ENCODE results near the gene STUM.

The STUM gene

GRCh38 chr1:226546926-226547325, 1.6 kb upstream of the STUM start:
- ATAC-seq (no peak), DNase-seq (no peak)
- peaks cover 14% of the 10 kb centered on the region for H3K4me1 Mint-ChIP-seq
- H3K4me3 Mint-ChIP-seq, result no peak overlapping the region
- H3K27me3 Mint-ChIP-seq, result peaks cover 39% of the 10 kb centered on the region
- H3K9me3 Mint-ChIP-seq, result no peaks in the 10 kb centered on the region
- H3K36me3 Mint-ChIP-seq (ENCODE audit: low read depth), result no peaks in the 10 kb centered on the region
- H3K27ac Mint-ChIP-seq, result no peak overlapping the region

GRCh38 chr1:226547754-226548191, 791 bp upstream of the STUM start:
- Mint-ChIP-seq H3K4me3 (no peak overlapping the region), H3K4me1 (peaks cover 14% of the 10 kb centered on the region), H3K36me3 (ENCODE audit: low read depth) (no peaks in the 10 kb centered on the region), H3K27me3 (peaks cover 44% of the 10 kb centered on the region), H3K9me3 (no peaks in the 10 kb centered on the region), H3K27ac (no peak overlapping the region)
- DNase-seq (peak; percentile 67), ATAC-seq (peak; percentile 66)

- DNase-seq, result peak; percentile 6
Observed at GRCh38 chr1:226549094-226549936, 751 bp downstream of the STUM start.

GRCh38 chr1:226549937-226550671, 1.5 kb downstream of the STUM start:
- Mint-ChIP-seq H3K27ac (no peak overlapping the region), H3K36me3 (ENCODE audit: low read depth) (no peaks in the 10 kb centered on the region), H3K9me3 (no peaks in the 10 kb centered on the region), H3K4me3 (peak overlapping the region; percentile 51), H3K27me3 (peaks cover 63% of the 10 kb centered on the region), H3K4me1 (peaks cover 14% of the 10 kb centered on the region)
- peak; percentile 58 for DNase-seq
- peak; percentile 46 for ATAC-seq

More at GRCh38 chr1:226549094-226549936, 751 bp downstream of the STUM start:
- Mint-ChIP-seq H3K36me3 (ENCODE audit: low read depth) (no peaks in the 10 kb centered on the region), H3K4me1 (peaks cover 14% of the 10 kb centered on the region), H3K9me3 (no peaks in the 10 kb centered on the region), H3K27ac (no peak overlapping the region), H3K4me3 (peak overlapping the region; percentile 51), H3K27me3 (peaks cover 55% of the 10 kb centered on the region)
- peak; percentile 38 for ATAC-seq

- no peaks in the 10 kb centered on the region for H3K9me3 Mint-ChIP-seq
- no peak for DNase-seq
- no peak overlapping the region for H3K4me3 Mint-ChIP-seq
- H3K27me3 Mint-ChIP-seq, result peaks cover 65% of the 10 kb centered on the region
- H3K36me3 Mint-ChIP-seq (ENCODE audit: low read depth), result no peaks in the 10 kb centered on the region
- H3K4me1 Mint-ChIP-seq, result peaks cover 14% of the 10 kb centered on the region
- ATAC-seq, result no peak
- H3K27ac Mint-ChIP-seq, result no peak overlapping the region
Observed at GRCh38 chr1:226550672-226551041, 2.1 kb downstream of the STUM start.

- DNase-seq (no peak), ATAC-seq (no peak)
- H3K27me3 Mint-ChIP-seq, result peaks cover 64% of the 10 kb centered on the region
- no peaks in the 10 kb centered on the region for H3K9me3 Mint-ChIP-seq
- no peak overlapping the region for H3K27ac Mint-ChIP-seq
- no peak overlapping the region for H3K4me3 Mint-ChIP-seq
- no peaks in the 10 kb centered on the region for H3K36me3 Mint-ChIP-seq (ENCODE audit: low read depth)
- H3K4me1 Mint-ChIP-seq, result peaks cover 14% of the 10 kb centered on the region
Observed at GRCh38 chr1:226551299-226551698, 2.7 kb downstream of the STUM start.

GRCh38 chr1:226552061-226552460, 3.5 kb downstream of the STUM start:
- DNase-seq (no peak), ATAC-seq (no peak)
- peaks cover 14% of the 10 kb centered on the region for H3K4me1 Mint-ChIP-seq
- H3K36me3 Mint-ChIP-seq (ENCODE audit: low read depth), result no peaks in the 10 kb centered on the region
- H3K9me3 Mint-ChIP-seq, result no peaks in the 10 kb centered on the region
- H3K27me3 Mint-ChIP-seq, result peaks cover 62% of the 10 kb centered on the region
- no peak overlapping the region for H3K27ac Mint-ChIP-seq
- no peak overlapping the region for H3K4me3 Mint-ChIP-seq

- H3K27ac Mint-ChIP-seq, result no peak overlapping the region
- H3K4me3 Mint-ChIP-seq, result no peak overlapping the region
- ATAC-seq (no peak), DNase-seq (no peak)
- no peaks in the 10 kb centered on the region for H3K36me3 Mint-ChIP-seq (ENCODE audit: low read depth)
- H3K4me1 Mint-ChIP-seq, result peaks cover 12% of the 10 kb centered on the region
- no peaks in the 10 kb centered on the region for H3K9me3 Mint-ChIP-seq
- H3K27me3 Mint-ChIP-seq, result peaks cover 55% of the 10 kb centered on the region
Observed at GRCh38 chr1:226553266-226553923, 4.8 kb downstream of the STUM start.

- no peak overlapping the region for H3K4me3 Mint-ChIP-seq
- H3K36me3 Mint-ChIP-seq (ENCODE audit: low read depth), result no peaks in the 10 kb centered on the region
- DNase-seq (no peak), ATAC-seq (no peak)
- H3K27ac Mint-ChIP-seq, result no peak overlapping the region
- H3K9me3 Mint-ChIP-seq, result no peaks in the 10 kb centered on the region
- peaks cover 11% of the 10 kb centered on the region for H3K4me1 Mint-ChIP-seq
- peaks cover 55% of the 10 kb centered on the region for H3K27me3 Mint-ChIP-seq
Observed at GRCh38 chr1:226553924-226554282, 5.3 kb downstream of the STUM start.

GRCh38 chr1:226555092-226555491, 6.5 kb downstream of the STUM start:
- no peaks in the 10 kb centered on the region for H3K9me3 Mint-ChIP-seq
- H3K36me3 Mint-ChIP-seq (ENCODE audit: low read depth), result no peaks in the 10 kb centered on the region
- no peak for DNase-seq
- peaks cover 3% of the 10 kb centered on the region for H3K4me1 Mint-ChIP-seq
- ATAC-seq, result no peak
- H3K27ac Mint-ChIP-seq, result no peak overlapping the region
- H3K27me3 Mint-ChIP-seq, result peaks cover 48% of the 10 kb centered on the region
- no peak overlapping the region for H3K4me3 Mint-ChIP-seq

GRCh38 chr1:226557424-226557823, 8.9 kb downstream of the STUM start:
- Mint-ChIP-seq H3K27me3 (peaks cover 27% of the 10 kb centered on the region), H3K4me3 (no peak overlapping the region), H3K9me3 (no peaks in the 10 kb centered on the region), H3K27ac (no peak overlapping the region), H3K4me1 (no peaks in the 10 kb centered on the region), H3K36me3 (ENCODE audit: low read depth) (no peaks in the 10 kb centered on the region)
- ATAC-seq (no peak), DNase-seq (no peak)

- Mint-ChIP-seq H3K27me3 (peaks cover 22% of the 10 kb centered on the region), H3K4me1 (no peaks in the 10 kb centered on the region), H3K27ac (no peak overlapping the region), H3K36me3 (ENCODE audit: low read depth) (no peaks in the 10 kb centered on the region), H3K4me3 (no peak overlapping the region), H3K9me3 (no peaks in the 10 kb centered on the region)
- DNase-seq, result no peak
- ATAC-seq, result no peak
Observed at GRCh38 chr1:226558036-226558650, 9.6 kb downstream of the STUM start.

- H3K9me3 Mint-ChIP-seq, result no peaks in the 10 kb centered on the region
- DNase-seq, result no peak
- no peak overlapping the region for H3K27ac Mint-ChIP-seq
- no peak for ATAC-seq
- H3K27me3 Mint-ChIP-seq, result peaks cover 4% of the 10 kb centered on the region
- H3K36me3 Mint-ChIP-seq (ENCODE audit: low read depth), result no peaks in the 10 kb centered on the region
- H3K4me1 Mint-ChIP-seq, result no peaks in the 10 kb centered on the region
- H3K4me3 Mint-ChIP-seq, result no peak overlapping the region
Observed at GRCh38 chr1:226560243-226560642, 11.7 kb downstream of the STUM start.

GRCh38 chr1:226562989-226563388, 14.4 kb downstream of the STUM start:
- Mint-ChIP-seq H3K27me3 (peaks cover 2% of the 10 kb centered on the region), H3K4me3 (no peak overlapping the region), H3K4me1 (no peaks in the 10 kb centered on the region), H3K36me3 (ENCODE audit: low read depth) (no peaks in the 10 kb centered on the region), H3K27ac (no peak overlapping the region), H3K9me3 (no peaks in the 10 kb centered on the region)
- DNase-seq, result no peak
- ATAC-seq, result no peak

All from activated naive CD8-positive, alpha-beta T cell treated with anti-CD3 and anti-CD28 coated beads, Interleukin-2, amount 50 U/mL, for 24 hours (primary cell).